ENCODE data around the gene CLEC2L.

DNA sequence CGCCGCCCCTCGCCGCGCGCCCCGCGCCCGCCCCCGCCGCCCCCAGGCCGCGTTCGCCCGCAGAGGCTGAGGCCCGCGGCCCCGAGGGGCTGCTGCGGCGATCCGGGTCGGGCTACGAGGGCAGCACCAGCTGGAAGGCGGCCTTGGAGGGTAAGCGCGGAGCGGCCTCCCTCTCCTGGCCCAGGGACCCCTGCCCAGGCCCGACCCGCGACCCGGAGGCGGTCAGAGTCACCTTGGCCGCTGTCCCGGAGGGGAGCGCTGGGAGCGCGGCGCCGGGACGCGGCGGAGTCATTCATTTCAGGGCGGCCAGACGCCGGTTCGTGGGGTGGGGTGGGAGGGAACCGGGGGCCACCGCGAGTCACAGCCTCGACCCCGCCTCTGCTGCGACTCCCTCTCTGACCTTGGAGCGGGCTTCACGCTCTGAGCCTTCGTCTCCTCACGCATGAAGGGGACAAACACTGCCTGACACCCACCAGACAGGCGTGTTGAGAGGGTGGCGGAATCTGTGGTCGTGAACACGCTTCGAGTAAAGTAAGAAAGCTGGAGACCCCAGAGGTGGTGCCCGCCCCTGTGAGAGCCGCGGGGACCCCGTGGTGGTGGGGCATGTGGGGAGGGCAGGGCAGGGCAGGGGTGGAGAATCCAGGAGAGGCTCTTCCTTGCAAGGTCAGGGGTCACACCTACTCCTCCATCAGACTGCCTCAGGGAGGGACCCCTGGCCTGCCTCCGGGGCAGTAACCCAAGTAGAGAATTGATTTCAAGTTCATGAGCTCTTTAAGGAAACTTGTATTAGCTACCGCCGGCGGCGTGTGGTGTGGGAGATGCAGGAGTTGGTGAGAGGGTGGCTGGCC lies 707 bp downstream of the CLEC2L start:
- TF ChIP-seq, protein P1, sequence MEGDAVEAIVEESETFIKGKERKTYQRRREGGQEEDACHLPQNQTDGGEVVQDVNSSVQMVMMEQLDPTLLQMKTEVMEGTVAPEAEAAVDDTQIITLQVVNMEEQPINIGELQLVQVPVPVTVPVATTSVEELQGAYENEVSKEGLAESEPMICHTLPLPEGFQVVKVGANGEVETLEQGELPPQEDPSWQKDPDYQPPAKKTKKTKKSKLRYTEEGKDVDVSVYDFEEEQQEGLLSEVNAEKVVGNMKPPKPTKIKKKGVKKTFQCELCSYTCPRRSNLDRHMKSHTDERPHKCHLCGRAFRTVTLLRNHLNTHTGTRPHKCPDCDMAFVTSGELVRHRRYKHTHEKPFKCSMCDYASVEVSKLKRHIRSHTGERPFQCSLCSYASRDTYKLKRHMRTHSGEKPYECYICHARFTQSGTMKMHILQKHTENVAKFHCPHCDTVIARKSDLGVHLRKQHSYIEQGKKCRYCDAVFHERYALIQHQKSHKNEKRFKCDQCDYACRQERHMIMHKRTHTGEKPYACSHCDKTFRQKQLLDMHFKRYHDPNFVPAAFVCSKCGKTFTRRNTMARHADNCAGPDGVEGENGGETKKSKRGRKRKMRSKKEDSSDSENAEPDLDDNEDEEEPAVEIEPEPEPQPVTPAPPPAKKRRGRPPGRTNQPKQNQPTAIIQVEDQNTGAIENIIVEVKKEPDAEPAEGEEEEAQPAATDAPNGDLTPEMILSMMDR (IDR thresholded peaks at IDR 0.05): no peak
- no peak for TF ChIP-seq POLR2AphosphoS5 (IDR thresholded peaks at IDR 0.05)
- TF ChIP-seq POLR2A (IDR thresholded peaks at IDR 0.05): no peak

Measured in breast epithelium (tissue), 3 donors.